Ishikawa (cell line): ENCODE results near the gene PBX4.

Experiments
- CEBPB ChIP-seq: IDR thresholded peaks from 2 replicates; pipeline ENCODE4 v1.6.1; 2012
- EP300 ChIP-seq: IDR thresholded peaks from 2 replicates; pipeline ENCODE4 v1.6.1; 2012; ENCODE audit warnings: borderline replicate concordance
- FOXM1 ChIP-seq: IDR thresholded peaks from 2 replicates; pipeline ENCODE4 v1.6.1; 2012; ENCODE audit warnings: low read depth, borderline replicate concordance
- MAX ChIP-seq: IDR thresholded peaks from 2 replicates; pipeline ENCODE4 v1.6.1; 2012
- RAD21 ChIP-seq: IDR thresholded peaks from 2 replicates; pipeline ENCODE4 v1.6.1; 2012; ENCODE audit warnings: low read depth
- TCF12 ChIP-seq: IDR thresholded peaks from 2 replicates; pipeline ENCODE4 v1.6.1; 2012; ENCODE audit warnings: low read depth

- TF ChIP-seq EP300 (no peak), TCF12 (no peak), FOXM1 (no peak), RAD21 (no peak), MAX (no peak), CEBPB (no peak)
Observed at GRCh38 chr19:19561946-19562664, 56.4 kb downstream of the PBX4 start.
